AG04450 (cell line): ENCODE results near the gene ILK. TPM values are rescaled to one million over a fixed set of nuclear protein-coding genes. Genes with fewer than 3 reads are reported as not detected.

Experiments used
- CTCF ChIA-PET: fragments of 300-600, 350-600 bp; formaldehyde crosslinking; extraction: SDS; loops from one replicate; lab custom pipeline; 2022; ENCODE audit warnings: antibody characterized with exemption, inconsistent platforms; lab: Charles Lee
- POLR2A ChIA-PET: fragments of 350-600 bp; formaldehyde crosslinking; extraction: SDS; loops from one replicate; lab custom pipeline; 2021; ENCODE audit warnings: antibody characterized with exemption, inconsistent platforms; lab: Yijun Ruan, JAX
- DNase-seq: peaks from one replicate; pipeline ENCODE4 v3.0.0-alpha.2; 2011; ENCODE audit warnings: low read depth, low spot score
- H3K27ac ChIP-seq: one replicate; pipeline ENCODE4 v1.5.1; 2012; ENCODE audit warnings: low read depth, low read length, control low read depth
- H3K27me3 ChIP-seq: one replicate; pipeline ENCODE4 v1.6.0; 2012; ENCODE audit warnings: low read length; ENCODE audit not compliant: control insufficient read depth, insufficient read depth
- H3K4me3 ChIP-seq: 2 replicates; pipeline ENCODE4 v1.5.1; 2011; ENCODE audit warnings: mild to moderate bottlenecking, low read depth, low read length, control low read depth
- H3K9me3 ChIP-seq: 2 replicates; pipeline ENCODE4 v1.5.1; 2012; ENCODE audit warnings: low read length; ENCODE audit not compliant: control insufficient read depth, insufficient read depth
- polyA plus RNA-seq: library from polyadenylated mRNA; depleted of rRNA; stranded (reverse); fragments of >200 nt; gene quantifications from 2 replicates; pipeline ENCODE4 v1.2.3, GENCODE V29; 2011
- TF ChIP-seq, protein P1 (sequence below): IDR thresholded peaks from 2 replicates; pipeline ENCODE4 v1.5.1; 2011; ENCODE audit warnings: low read depth, low read length, control low read depth, inconsistent platforms

Gene ILK
- polyA plus RNA-seq, 1 experiment, result 362 TPM

GRCh38 chr11:6608726-6609501, 5.3 kb downstream of the ILK start:
- DNase-seq, result no peak
- Histone ChIP-seq H3K9me3 (no peaks in the 10 kb centered on the region; the same call in 1 of the 2 replicates), H3K4me3 (no peak overlapping the region), H3K27me3 (no peaks in the 10 kb centered on the region), H3K27ac (peak overlapping the region; percentile 89)
- ChIA-PET POLR2A (interaction anchor here (3.0 kb wide), 1 partner anchor 10 kb away, joined by 12 read pairs; the partner anchor contains the start of gene TPP1), CTCF (interaction anchor here (1.2 to 3.6 kb wide), 3 partner anchors 10 to 78 kb away, joined by 5 to 14 read pairs (median 7); partner anchors contain the start of genes MRPL17 and TPP1)
- TF ChIP-seq, protein P1, sequence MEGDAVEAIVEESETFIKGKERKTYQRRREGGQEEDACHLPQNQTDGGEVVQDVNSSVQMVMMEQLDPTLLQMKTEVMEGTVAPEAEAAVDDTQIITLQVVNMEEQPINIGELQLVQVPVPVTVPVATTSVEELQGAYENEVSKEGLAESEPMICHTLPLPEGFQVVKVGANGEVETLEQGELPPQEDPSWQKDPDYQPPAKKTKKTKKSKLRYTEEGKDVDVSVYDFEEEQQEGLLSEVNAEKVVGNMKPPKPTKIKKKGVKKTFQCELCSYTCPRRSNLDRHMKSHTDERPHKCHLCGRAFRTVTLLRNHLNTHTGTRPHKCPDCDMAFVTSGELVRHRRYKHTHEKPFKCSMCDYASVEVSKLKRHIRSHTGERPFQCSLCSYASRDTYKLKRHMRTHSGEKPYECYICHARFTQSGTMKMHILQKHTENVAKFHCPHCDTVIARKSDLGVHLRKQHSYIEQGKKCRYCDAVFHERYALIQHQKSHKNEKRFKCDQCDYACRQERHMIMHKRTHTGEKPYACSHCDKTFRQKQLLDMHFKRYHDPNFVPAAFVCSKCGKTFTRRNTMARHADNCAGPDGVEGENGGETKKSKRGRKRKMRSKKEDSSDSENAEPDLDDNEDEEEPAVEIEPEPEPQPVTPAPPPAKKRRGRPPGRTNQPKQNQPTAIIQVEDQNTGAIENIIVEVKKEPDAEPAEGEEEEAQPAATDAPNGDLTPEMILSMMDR, result no peak

- CTCF ChIA-PET, result interaction anchor here (1.2 to 3.6 kb wide), 3 partner anchors 9 to 78 kb away, joined by 5 to 14 read pairs (median 7); partner anchors contain the start of genes MRPL17 and TPP1
- no peaks in the 10 kb centered on the region for H3K27me3 ChIP-seq
- H3K9me3 ChIP-seq, result no peaks in the 10 kb centered on the region; the same call in 1 of the 2 replicates
- no peak for DNase-seq
- no peak overlapping the region for H3K27ac ChIP-seq
- POLR2A ChIA-PET, result interaction anchor here (3.0 kb wide), 1 partner anchor 9 kb away, joined by 12 read pairs; the partner anchor contains the start of gene TPP1
- no peak overlapping the region for H3K4me3 ChIP-seq
- TF ChIP-seq, protein P1, result no peak
These were observed 6.0 kb downstream of the ILK start for GRCh38 chr11:6609502-6610015.

DNA sequence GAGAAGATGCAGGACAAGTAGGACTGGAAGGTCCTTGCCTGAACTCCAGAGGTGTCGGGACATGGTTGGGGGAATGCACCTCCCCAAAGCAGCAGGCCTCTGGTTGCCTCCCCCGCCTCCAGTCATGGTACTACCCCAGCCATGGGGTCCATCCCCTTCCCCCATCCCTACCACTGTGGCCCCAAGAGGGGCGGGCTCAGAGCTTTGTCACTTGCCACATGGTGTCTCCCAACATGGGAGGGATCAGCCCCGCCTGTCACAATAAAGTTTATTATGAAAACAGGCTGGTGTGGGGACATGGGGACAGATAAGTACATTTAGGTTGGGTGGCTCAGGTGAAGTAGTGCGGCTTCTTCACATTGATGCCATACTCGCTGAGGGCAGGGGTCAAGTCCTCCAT, 7.0 kb downstream of the ILK start:
- POLR2A ChIA-PET, result no interaction called here
- Histone ChIP-seq H3K27ac (no peak overlapping the region), H3K4me3 (peak overlapping the region; percentile 74), H3K9me3 (no peaks in the 10 kb centered on the region; the same call in 1 of the 2 replicates), H3K27me3 (no peaks in the 10 kb centered on the region)
- CTCF ChIA-PET, result interaction anchor here (2.1 to 2.9 kb wide), 2 partner anchors 73 to 95 kb away, joined by 6 to 15 read pairs; partner anchors contain the start of gene MRPL17
- TF ChIP-seq, protein P1, result no peak
- DNase-seq, result no peak

GRCh38 chr11:6611092-6611962, 7.8 kb downstream of the ILK start:
- Histone ChIP-seq H3K4me3 (peak overlapping the region; percentile 74), H3K9me3 (no peaks in the 10 kb centered on the region; the same call in 1 of the 2 replicates), H3K27me3 (no peaks in the 10 kb centered on the region), H3K27ac (peak overlapping the region; percentile 80)
- ChIA-PET POLR2A (interaction anchor here (0.6 to 1.9 kb wide), 9 partner anchors 10 to 232 kb away, joined by 3 to 13 read pairs (median 4); partner anchors contain the start of genes ARFIP2, MRPL17 and TIMM10B), CTCF (interaction anchor here (0.7 to 2.9 kb wide), 5 partner anchors 9 to 95 kb away, joined by 3 to 15 read pairs (median 6); partner anchors contain the start of gene MRPL17)
- no peak for DNase-seq
- TF ChIP-seq, protein P1, result no peak
